AG20443 (cell line): ENCODE measurements around the gene BEAN1.
A peak's percentile ranks its signal among the peaks of the same experiment; 100 is the strongest.

ENCODE experiments used
- DNase-seq: peaks from one replicate; pipeline ENCODE4 v3.0.0; 2012; ENCODE audit warnings: low spot score, mixed read lengths

BEAN1 gene

DNA sequence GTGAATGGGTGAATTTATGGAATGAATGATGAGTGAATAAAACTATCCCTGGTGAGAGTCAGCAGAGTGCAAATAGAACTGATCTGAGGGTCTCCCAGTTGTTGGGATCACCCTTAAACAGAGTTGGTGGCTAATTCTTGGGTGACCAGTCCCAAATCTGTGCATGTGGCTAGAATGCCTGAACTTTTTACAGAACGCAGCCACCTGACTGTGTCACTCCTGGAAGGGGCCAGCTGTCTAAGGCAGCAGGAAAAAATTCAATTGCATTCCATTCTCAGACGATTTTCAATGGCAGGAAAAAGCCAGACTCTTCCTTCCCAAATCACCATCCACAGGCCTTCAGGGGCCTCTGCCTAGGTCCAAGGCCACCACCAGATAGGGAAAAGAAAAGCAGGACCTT is 43.5 kb downstream of the BEAN1 start:
- no peak for DNase-seq

DNA sequence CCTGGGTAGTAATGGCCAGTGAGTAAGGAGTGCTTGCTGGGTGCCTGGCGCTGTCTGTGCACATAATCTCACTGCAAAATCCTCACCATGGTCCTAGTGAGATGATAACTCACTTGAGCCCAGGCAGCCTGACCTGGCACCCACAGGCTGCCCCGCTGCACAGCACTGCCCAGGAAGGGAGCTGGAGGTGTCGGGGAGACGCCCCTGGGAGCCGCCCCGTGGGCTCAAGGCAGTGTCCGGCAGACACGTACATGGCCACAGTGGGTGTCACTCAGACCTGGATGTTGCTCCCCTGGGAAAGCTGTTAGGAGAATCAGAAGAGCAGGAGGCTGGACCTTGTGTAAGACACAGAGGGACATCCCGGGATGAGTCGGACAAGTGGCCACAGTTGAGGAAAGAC is 44.2 kb downstream of the BEAN1 start:
- no peak for DNase-seq

DNA sequence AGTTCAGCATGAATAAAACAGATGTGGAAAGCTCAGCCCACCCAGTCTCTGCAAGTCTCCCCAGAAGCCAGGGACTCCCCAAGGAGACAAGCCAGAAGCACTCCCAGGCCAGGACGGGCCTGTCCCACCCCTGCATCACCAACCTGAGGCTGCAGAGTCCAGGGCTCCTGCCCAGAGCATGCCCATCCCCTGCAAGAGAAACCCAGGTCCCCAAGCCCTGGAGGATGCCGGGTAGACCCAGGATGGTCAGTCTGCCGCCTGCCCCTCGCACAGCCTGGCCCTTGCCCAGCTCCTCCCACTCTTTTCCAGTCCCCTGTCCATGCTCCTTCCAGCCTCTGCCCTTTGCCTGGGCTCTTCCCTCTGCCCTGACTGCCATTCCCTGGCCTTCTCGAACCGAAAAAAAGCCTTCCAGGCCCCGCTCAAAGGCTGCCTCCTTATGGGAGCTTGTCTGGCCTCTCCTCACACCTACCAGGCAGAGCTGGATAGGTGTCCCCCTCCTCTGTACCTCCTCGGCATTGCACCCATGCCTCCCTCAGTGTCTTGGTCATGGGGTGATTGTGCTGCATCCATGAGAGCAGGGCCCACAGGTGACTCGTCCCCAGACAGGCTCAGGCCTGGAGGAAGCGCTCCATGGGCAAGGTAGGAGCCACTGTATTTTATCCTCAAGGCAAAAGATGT is 44.8 kb downstream of the BEAN1 start:
- DNase-seq: no peak

DNA sequence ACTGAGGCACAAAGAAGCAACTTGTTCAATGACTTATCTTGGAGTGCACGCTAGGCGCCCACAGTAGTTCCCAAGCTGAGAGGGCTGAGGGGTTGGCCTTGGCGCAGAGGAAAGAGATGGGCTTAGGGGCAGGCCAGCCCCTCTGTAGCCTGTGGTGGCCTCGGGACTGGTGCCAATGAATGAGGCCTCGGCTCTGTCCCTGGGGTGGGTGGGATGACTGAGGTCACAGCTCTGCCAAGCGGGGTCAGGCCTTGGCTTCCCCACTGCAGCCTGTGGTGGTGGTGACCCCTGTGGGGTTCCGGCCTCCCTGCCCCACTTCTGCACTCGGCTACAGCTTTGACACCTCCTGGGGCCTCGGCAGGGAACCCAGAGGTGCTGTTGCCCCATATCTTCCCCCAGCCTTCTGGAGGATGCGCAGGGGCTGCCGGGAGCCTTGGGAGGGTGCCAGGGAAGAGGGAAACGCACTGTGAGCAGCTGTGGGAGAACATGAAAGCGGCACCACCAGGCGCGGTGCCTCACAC is 46.0 kb downstream of the BEAN1 start:
- DNase-seq: no peak

DNA sequence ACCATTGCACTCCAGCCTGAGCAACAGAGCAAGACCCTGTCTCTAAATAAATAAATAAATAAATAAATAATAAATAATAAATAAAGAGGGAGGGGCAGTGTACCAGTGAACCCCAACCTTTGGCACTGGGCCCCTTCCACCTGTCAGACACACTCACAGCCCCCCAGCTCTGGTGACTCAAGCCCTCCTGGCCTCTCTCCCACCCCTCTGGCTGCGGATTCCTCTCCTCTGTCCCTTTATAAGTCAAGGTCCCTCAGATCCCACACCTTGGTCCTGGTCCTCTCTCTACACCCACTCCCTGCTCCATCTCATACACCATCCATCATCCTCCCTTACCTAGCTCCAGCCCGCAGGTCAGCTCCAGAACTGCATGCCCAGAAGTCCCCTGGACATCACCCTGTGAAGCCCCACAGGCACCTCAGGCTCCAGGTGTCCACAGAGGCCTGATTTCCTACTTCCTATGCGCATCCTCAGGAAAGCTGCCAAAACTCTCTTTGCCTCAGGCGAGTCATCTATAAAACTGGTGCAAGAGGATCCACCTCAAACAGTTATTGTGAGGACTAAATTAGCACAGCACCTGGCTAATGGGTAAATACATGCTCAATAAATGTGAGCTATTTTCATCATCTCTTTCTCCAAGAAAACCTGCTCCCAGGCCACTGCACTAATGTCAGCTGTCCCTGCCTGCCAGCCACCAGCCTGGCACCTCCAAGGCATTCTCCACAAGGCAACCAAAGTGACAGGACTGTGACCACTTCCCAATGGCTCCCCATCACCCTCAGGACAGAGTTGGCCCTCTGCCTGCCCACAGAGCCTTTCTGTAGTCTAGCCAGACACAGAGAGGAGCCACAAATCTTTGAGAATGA is 46.8 kb downstream of the BEAN1 start:
- DNase-seq: no peak

DNA sequence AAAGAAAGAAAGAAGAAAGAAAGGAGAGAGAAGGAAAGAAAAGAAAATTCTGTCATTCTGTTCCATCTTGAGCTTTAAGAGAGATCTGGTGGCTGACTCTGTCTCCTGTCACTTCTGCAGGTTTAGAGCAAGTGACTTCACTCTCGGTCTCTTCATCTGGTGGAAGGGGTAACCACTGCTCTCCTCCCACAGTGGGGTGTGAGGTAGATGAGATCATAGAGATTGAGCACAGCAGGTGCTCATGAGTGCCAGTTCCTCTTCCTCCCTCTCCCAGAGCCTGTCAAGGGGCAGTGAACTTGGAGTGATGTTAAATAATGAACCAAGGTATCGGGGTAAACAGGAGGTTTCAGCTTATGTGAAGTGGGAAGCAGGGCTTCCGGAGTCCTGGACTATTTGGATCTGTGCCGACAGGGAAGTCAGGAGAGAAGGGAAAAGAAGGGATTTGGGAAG is 47.7 kb downstream of the BEAN1 start:
- DNase-seq: no peak

DNA sequence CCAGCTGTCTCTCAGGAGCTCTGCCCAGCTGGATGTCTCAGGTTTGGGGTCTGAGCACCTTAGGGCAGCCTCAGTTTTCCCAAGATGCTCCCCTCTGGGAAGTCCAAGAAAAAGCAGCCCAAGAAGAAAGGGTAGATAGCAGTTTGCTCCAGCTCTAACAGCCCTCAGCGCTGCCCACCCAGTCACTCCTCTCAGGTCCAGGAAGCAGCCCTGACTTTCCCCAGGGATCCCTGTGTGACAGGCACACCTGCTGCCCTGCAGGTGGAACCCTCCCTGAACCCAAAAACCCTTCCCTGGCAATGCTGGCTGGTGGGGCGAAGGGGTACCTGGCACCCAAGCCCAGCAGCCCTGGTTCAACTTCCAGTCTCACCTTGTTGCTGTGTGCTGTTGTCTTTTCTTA is 48.1 kb downstream of the BEAN1 start:
- DNase-seq: no peak

DNA sequence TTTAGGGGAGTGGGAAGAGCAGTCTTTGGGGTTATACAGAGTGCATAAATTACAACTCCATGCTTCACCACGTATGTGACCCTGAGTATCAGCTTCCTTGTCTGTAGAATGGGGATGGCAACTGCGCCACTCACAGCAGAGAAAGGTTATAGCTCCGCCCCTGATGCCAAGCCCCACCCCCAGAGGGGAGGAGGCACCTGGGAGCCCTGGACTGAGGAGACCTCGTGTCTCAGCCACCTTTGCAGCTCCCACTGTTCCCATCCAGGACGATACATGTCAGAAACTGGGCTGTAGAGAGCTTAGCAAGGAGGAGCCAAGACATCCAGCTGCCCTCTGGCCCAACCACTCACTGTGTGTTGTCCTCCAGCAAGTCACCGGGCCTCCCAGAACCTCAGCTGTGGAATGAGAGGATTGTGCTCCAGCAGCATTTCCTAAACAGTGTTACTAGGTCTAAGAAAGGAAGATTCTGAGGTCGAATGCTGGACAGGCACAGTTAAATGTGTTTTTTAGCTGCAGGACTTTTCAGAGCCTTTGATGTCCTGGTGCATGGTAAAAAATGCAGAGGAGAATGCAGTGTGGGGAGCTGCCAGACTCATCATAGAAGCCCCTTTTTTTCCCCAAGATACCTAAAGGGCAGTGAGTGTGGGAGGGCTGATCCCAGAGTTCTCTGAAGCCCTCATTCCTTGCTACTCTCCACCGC is 49.4 kb downstream of the BEAN1 start:
- peak; percentile 25 for DNase-seq

DNA sequence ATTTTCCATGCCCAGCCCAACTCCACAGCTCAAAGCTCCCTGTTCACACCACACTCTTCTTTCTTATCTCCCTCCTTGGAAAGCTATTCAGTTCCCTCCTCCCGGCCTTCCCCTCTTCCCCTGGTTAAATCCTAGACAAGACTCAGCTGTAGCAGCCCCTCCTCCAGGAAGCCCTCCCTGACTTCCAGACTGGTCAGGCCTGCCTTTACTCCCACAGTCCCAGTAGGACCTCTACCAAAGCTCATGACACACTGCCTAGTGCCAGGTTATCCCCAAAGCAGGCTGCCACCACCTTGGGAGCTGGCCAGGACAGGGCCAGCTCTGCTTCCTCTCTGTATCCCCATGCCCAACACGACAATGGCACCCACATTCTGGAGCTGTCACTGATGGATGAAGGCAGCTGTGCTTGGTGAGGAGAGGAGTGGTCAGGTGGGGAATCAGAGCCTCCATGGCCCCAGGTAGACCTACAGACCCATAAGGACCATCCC is 50.0 kb downstream of the BEAN1 start:
- no peak for DNase-seq

DNA sequence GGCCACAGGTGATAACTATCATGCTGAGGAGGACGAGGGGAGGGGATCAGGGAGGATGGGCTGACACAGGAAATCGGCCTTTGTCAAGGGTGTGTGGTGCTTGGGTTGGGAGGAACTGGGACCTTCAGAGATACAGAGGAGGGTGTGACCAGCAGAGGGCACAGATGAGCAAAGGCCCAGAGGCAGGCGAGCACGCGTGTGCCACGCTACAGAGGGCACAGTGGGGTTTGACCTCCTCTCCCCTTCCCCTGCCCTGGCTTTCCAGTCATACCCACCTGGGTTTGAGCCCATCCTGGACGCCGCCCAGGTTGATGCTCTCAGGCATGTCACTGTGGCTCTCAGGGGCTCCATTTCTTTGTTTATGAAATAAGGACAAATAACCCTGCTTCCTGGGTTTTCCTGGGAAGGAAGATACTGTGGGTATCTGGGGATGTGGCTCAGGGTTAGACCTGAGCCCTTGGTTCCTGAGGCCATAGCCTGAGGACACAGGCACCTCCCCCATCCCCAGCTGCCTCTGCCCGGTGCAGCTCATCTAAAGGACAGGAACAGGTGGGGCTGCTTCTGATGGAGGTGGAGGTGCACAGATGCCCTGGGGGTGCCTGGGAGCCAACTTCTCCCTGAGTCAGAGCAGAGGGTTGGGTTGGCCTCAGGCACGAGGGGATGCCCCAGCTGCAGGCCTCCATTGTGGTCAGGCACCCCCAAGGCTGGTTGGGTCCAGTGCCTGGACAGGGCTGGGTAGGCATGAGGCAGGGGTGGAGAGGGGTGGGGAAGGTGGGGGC is 51.8 kb downstream of the BEAN1 start:
- DNase-seq: peak; percentile 86

DNA sequence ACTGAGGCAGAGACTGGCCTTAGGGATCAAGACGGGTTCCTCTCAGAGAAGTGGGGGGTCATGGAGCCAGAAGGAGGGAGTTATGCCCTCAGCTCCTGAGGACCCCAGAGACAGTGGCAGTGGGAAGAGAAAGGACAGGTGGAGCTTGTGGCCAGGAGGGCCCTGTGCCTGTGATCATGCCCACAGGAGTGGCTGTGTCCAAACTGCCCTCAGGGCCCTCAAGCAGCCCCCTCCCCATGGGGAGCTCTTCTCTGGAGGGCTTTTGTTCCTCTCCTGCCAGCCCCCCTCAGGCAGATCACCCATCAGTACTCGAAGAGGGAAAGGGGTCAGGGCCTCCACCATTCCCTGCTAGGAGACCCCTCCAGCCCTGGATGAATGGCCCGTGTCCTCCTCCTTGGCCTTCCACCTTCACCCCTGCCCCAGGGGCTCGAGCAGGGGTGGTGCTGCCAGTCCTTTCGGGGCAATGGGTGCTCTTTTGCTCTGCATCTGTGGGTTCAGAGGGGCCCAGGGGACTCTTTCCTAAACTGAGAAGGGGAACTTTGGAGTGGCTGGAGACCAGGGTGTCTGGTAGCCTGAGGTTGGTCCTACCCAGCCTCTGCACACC is 52.7 kb downstream of the BEAN1 start:
- DNase-seq: no peak

DNA sequence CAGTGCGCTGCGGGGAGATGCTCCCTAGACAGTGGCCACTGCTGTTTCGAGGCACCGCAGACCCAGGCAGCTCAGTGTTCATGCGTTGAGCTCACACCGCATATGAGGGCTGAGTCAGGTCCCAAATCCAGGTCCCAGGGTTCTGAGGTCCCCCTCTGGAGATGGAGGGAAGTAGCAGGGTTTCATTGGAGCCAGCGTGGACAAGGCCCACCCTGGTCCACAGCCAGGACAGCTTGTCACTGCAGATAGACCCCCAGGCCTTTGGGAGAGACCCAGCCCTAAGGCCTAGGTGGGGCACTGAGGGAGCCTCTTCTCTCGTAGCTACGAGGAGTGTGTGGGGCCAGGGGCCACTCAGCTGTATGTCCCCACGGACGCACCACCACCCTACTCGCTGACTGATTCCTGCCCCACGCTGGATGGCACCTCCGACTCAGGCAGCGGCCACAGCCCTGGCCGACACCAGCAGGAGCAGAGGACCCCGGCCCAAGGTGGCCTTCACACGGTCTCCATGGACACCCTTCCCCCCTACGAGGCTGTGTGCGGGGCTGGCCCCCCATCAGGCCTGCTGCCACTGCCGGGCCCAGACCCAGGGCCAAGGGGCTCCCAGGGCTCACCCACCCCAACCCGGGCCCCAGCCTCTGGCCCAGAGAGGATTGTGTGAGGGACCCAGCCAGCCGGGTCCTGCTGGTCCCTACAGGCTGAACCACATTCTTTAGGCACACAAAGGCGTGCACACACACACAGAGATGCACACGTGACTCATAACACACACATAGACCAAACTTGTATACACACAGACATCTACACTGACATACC is 53.4 kb downstream of the BEAN1 start:
- DNase-seq: no peak

DNA sequence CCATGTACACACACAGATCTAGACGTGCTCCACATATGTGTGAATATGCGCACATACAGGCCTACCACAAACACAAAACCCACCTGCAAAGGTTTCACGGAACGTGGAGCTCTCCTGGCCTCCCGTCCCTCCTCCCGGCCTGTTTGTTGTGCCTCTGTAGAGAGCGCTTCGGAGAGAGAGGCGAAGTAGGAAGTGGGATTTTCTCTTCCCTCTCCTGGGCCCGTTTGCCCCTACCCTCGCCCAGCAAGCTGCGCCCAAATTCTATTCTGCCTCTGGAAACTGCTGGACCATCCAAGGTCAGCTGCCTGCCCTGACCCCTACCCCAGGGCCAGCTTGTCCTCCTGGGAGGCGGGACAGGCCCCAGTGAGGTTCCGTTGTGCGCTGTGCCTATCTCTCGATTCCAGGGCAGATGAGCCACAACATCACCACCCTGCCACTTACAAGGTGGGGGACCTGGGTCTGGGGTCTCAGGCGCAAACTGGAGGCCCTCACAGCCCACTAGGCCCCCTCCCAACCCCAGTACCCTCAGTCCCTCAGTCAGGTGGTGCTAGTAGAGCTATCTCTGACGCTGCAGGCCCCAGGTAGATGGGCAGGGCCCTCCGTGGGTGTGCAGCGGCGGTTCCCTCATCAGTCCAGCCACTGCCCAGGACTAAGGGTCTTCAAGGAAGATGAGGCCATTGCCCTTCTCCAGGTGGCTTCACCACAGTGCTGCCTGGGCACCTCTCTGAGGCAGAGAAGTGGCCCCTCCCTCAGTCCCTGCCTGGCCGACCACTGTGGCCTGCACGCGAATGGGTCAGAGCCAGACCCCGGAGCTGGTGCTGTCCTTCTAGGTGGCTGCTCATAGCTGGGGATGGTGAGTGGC is 54.2 kb downstream of the BEAN1 start:
- DNase-seq: no peak

DNA sequence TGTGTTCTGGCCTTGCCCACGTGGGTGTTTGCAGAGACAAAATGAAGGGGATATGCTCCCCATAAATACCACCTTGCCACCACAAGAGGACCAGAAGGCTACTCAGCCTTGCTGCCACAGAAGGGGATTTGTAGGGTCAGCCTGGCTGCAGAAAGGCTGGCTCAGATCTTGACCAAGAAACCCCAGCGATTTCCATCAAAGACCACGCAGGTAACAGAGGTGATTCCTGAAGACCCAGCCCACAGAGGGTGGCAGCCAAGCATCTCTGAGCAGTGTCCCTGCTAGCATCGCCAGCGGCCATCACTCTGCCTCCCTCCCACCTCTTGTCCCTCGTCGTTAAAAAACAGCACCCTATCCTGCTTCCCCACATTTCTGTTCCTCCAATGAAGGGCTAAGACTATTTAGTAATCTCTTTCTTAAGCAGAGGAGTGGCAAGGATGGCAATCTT is 54.9 kb downstream of the BEAN1 start:
- DNase-seq: no peak

DNA sequence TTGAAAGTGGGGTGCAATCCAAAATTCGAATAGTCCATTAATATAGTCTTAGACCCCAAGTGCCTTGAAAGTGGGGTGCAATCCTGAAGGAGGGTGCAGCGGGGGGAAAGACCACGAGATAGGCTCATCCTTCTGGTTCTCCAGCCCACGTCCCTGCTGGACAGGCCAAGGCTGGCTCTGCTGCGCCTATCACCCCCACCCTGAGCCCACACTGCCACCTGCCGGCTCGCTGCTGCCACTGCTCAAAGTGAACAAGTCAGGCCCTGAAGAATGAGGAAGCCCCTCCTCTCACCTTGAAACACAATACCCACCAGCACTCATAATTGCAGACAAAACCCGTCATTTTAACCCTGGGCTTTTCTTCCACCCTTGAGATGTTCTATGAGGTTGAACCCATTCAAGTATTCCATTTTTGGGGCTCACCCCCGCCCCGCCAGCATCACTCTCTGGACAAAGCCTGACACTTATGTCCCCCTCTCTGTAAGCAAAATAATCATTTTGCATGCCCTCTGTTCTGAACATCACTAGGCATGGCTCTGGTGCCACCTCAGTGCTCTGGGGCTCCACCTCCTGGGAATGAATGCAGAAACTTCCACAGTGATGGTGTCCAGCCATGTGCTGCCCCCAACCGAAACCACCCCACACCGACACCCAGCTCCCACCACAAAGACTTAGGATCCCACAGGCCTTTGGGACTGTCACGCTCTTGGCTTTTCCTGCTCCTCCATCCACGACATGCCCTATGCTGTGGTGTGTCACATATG is 56.8 kb downstream of the BEAN1 start:
- peak; percentile 90 for DNase-seq

DNA sequence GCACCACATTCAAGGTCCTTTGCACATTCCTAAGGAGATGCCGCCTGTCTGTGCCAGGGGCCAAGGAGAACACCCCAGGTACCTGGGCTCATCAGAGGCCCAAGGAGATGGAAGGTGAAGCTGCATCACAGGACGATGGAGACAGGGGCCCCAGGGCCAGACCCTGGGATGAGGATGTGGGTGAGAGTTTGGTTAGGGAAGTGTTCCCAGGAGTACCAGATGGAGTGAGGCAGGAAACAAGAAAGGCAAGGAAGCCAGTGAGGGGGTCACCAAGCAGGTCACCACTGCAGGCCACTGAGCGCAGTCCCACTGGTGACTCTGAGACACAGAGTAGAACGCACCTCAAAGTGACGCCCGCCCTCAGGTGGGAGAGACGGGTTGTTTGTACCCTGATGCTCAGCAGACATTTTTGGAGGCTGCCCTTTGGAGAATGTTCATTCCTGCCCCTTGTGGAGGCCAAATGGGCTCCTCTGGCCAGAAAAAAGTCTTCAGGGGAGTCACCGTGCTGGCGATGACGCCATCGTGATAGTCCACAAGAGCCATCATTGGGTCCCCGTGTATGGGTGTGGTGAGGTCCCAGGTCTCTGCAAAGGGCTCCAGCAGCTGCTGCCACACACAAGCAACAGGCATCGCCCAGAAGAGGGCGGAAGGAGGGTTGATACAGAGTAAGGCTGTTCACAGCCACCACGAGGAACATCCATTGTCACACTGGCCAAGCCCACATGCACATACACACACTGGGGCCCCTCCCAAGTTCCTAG is 57.5 kb downstream of the BEAN1 start:
- DNase-seq: no peak

DNA sequence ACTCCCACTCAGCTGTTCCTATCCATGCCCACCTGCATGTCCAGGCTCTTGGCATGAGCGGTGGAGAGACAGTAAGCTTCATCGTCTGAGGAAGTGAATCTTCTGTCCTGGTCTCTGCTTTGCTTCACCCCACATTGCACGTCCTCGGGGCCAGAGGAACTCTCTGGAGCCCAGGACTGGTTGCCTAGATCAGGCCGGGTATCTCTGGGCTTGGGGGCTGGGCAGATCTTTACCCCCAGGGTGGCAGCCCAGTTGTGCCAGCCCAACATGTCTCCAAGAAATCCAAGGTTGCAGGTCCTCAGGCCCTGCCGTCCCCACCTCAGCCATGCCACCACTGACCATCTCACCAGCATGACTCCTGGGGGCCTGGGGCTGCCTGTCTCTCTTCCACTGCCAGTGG is 58.3 kb downstream of the BEAN1 start:
- DNase-seq: no peak
